ENCODE measurements around the gene LMNTD2.

DNA sequence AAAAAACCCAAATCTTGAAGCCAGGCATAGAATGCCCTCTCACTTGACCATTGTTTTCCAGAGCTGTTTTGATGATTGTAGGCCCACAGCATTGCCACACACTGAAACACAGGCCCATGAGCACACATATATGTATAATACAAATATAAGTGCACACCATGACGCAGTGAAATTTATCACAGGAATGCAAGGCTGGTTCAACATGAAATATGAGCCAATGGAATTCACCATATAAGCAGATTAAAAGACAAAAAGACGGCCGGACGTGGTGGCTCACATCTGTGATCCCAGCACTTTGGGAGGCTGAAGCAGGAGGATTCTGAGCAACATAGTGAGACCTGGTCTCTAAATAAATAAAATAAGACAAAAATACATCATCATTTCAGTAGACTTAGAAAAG is 44.1 kb downstream of the LMNTD2 start:
- TF ChIP-seq, protein P1, sequence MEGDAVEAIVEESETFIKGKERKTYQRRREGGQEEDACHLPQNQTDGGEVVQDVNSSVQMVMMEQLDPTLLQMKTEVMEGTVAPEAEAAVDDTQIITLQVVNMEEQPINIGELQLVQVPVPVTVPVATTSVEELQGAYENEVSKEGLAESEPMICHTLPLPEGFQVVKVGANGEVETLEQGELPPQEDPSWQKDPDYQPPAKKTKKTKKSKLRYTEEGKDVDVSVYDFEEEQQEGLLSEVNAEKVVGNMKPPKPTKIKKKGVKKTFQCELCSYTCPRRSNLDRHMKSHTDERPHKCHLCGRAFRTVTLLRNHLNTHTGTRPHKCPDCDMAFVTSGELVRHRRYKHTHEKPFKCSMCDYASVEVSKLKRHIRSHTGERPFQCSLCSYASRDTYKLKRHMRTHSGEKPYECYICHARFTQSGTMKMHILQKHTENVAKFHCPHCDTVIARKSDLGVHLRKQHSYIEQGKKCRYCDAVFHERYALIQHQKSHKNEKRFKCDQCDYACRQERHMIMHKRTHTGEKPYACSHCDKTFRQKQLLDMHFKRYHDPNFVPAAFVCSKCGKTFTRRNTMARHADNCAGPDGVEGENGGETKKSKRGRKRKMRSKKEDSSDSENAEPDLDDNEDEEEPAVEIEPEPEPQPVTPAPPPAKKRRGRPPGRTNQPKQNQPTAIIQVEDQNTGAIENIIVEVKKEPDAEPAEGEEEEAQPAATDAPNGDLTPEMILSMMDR (conservative IDR thresholded peaks at IDR 0.05; ENCODE audit: low read depth, low read length), result no peak
- TF ChIP-seq EZH2 (IDR thresholded peaks at IDR 0.05; ENCODE audit: low read length, unreplicated experiment) (no peak), EZH2phosphoT487 (IDR thresholded peaks at IDR 0.05; ENCODE audit: borderline replicate concordance, low read length) (no peak)
